IgD-negative memory B cell (primary cell): Measurements from ENCODE around the gene SH3PXD2A. TPM values are rescaled to one million over a fixed set of nuclear protein-coding genes. Genes with fewer than 3 reads are reported as not detected.
"Not testable (repeated sequence)": the region's sequence is repeated elsewhere in the genome, so short reads cannot be mapped to it uniquely, and the experiment has no call there.

Experiments
- H3K27ac Mint-ChIP-seq, 3 donors: one replicate each; pipeline ENCODE4 v1.8.0; 2020 to 2022; ENCODE audit warnings: mild to moderate bottlenecking in 3 of 3, mixed read lengths in 3 of 3, moderate library complexity in 1 of 3
- H3K27me3 Mint-ChIP-seq: one replicate; pipeline ENCODE4 v1.8.0; 2021; ENCODE audit warnings: mixed read lengths
- H3K36me3 Mint-ChIP-seq: one replicate; pipeline ENCODE4 v1.8.0; 2020; ENCODE audit warnings: mild to moderate bottlenecking, mixed read lengths
- H3K4me1 Mint-ChIP-seq, 3 donors: one replicate each; pipeline ENCODE4 v1.8.0; 2020 to 2022; ENCODE audit warnings: mixed read lengths in 3 of 3, mild to moderate bottlenecking in 1 of 3
- H3K4me3 Mint-ChIP-seq, 4 donors: one replicate each; pipeline ENCODE4 v1.8.0; 2020 to 2022; ENCODE audit warnings: mild to moderate bottlenecking in 4 of 4, mixed read lengths in 4 of 4, moderate library complexity in 3 of 4
- H3K9me3 Mint-ChIP-seq, 3 donors: one replicate each; pipeline ENCODE4 v1.8.0; 2020 to 2021; ENCODE audit warnings: mixed read lengths in 3 of 3, mild to moderate bottlenecking in 1 of 3
- polyA plus RNA-seq: library from polyadenylated mRNA; unstranded; fragments of 300-500 nt; fragmentation: Illumina TruSeq; gene quantifications from one replicate; pipeline ENCODE4 v1.2.3, GENCODE V29; 2021

The SH3PXD2A gene
- polyA plus RNA-seq, 1 donor from 2014 or later, result 1.2 TPM

DNA sequence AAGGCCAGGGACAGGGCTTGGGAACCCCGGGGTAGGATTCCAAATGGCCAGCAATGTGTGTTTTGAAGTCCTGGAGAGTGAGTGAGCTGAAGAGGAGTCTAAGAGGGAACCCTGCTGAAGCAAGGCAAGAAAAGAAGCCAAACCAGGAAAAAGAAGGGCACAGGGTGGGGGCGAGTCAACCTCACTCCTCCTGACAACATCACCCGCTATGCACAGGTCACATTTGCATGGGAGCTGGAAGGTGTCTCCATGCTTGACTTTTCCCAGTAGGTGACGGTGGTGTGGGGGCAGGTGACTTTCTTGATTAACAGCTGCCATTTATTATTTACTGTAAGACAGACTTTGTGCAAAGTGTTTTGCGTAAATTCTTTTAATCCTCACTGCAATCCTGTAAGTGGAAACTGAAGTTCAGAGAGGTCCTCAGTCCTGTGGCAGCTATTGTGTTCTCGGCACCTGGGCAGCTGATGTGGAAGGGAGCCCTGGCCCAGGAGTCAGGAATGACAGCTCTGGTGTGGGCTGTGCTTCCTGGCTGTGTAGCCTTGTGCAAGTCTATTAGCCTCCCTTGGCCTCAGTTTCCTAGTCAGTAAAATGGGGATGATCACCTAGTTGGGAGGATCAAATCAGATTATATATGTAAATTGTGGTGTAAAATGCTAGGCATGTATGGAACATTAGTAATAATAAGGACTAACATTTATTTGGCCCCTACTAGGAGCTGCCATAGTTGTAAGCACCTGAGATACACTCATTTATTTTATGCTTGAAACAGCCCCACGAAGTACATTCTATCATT lies 90.9 kb downstream of the SH3PXD2A start:
- Mint-ChIP-seq H3K4me1 (peaks cover 11 to 28% (median 12%) of the 10 kb centered on the region in 3 donors), H3K9me3 (no peaks in the 10 kb centered on the region), H3K36me3 (no peaks in the 10 kb centered on the region), H3K4me3 (peak overlapping the region in 2 of 4 donors; percentile 63 to 77), H3K27me3 (peaks cover 5% of the 10 kb centered on the region), H3K27ac (no peak overlapping the region)

DNA sequence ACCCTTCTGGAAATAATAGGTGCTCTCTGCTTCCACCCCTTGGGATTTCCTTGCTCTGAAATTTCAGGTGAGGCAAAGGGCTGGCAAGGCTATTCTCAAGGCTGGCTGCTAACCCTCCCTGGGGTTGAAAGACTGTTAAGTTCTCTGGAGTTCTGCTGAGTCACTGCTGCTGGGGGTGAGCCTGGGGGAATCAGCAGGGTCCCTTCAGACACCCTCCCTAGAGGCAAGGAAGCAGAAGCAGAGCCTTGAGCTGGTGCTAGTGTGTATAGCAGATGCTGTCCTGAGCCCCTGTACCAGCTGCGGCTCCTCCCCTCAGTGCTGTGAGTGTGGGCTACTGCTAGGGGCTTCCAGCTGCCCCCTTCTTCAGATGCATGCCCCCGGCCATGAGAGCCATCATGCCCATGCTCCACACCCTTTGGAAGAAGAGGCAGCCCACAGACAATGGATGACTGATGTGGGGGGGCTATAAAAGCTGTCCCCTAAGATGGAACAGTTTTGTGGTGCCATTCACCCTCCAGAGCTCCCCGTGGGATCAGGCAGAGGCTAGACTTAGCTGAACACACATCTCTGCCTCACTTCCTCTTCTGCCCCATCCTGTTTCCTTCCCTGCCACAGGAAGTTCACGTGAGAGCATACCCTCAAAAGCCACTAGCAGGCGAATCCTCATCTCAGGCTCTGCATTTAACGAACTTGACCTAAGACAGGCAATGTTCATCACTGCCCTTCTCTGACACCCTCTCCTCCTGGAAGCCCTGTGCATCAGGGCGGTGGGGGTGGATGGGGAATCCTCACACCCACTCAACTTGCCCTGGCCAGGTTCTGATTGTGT lies 91.8 kb downstream of the SH3PXD2A start:
- Mint-ChIP-seq H3K9me3 (no peaks in the 10 kb centered on the region), H3K4me3 (peak overlapping the region in 2 of 4 donors; percentile 63 to 77), H3K4me1 (peaks cover 7 to 22% (median 11%) of the 10 kb centered on the region in 3 donors), H3K36me3 (no peaks in the 10 kb centered on the region), H3K27me3 (peaks cover 8% of the 10 kb centered on the region), H3K27ac (no peak overlapping the region)

DNA sequence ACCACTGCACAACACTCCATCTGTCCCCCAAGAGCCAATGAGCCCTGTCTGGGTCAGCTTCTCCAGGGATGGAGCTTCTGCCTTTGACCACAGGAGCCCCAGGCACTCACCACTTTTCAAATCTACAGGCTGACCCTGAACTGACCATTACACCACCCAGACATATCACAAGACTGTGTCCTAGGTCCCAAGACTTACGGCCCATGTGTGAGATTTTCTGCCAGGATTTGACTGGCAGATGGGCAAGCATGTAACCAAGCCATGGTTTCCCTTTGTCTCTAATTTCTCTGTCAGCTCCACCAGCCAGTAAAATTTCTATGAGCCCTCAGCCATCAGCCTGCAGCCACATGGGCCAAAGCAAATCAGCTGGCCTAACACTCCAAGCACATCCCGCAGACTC lies 92.5 kb downstream of the SH3PXD2A start:
- H3K4me1 Mint-ChIP-seq, result peaks cover 7 to 22% (median 11%) of the 10 kb centered on the region in 3 donors
- H3K9me3 Mint-ChIP-seq, result no peaks in the 10 kb centered on the region
- H3K27ac Mint-ChIP-seq, result no peak overlapping the region
- H3K4me3 Mint-ChIP-seq, result no peak overlapping the region
- no peaks in the 10 kb centered on the region for H3K36me3 Mint-ChIP-seq
- H3K27me3 Mint-ChIP-seq, result peaks cover 9% of the 10 kb centered on the region

DNA sequence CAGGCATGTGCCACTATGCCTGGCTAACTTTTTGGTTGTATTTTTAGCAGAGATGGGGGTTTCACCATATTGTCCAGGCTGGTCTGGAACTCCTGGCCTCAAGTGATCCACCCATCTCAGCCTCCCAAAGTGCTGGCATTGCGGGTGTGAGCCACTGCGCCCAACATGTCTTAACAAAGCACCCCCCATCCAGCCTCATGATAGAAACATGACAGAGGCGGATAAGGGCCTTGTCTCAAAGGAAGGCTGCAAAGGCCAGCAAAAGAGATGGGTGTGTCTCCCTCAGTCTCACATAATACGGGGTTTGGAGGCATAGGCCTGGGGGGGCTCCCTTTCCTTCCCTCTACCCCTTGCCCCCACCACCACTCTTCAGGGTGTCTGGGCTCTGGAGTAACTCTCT lies 93.2 kb downstream of the SH3PXD2A start:
- H3K27ac Mint-ChIP-seq, result no peak overlapping the region
- no peak overlapping the region for H3K4me3 Mint-ChIP-seq
- peaks cover 9% of the 10 kb centered on the region for H3K27me3 Mint-ChIP-seq
- H3K36me3 Mint-ChIP-seq, result no peaks in the 10 kb centered on the region
- peaks cover 7 to 22% (median 11%) of the 10 kb centered on the region in 3 donors for H3K4me1 Mint-ChIP-seq
- no peaks in the 10 kb centered on the region for H3K9me3 Mint-ChIP-seq

DNA sequence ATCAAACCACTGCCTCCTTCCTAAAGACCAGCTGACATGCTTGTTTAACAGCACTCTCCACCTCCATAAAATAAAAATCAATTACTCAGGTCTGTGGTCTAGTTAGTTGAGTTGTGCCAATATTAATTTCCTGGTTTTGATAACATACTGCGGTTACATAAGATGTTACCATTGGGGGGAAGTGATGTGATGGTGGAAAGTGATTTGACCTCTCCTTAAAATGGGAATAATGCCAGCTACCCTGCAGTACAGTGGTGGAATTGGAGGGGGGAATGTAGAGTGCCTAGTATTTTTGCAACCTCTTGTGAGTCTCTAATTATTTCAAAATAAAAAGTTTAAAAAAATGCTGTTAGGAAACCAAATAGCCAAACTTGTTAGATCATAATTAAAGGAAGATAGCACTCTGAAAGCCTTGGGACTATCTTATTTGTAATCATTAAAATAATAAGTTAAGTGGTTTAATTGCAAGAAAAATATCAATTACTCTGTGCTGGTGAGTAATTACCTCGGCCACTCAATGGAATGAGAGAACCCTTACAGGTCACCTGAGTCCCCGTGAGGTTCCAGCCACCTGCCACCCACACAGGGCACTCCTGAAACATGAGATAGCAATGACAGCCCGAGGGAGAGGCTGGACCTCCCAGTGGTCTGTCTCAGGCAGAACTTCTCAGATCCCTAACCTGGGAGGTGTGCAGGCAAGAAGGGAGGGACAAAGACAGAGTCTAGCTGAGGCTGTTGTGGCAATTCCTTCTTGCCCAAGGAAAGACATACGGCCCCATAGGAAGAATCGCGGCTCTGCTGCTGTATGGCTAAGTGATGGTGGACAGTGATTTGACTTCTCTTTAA lies 94.1 kb downstream of the SH3PXD2A start:
- Mint-ChIP-seq H3K27me3 (peaks cover 9% of the 10 kb centered on the region), H3K36me3 (no peaks in the 10 kb centered on the region), H3K27ac (no peak overlapping the region), H3K4me1 (peaks cover 7 to 20% (median 11%) of the 10 kb centered on the region in 3 donors), H3K9me3 (no peaks in the 10 kb centered on the region), H3K4me3 (no peak overlapping the region)

DNA sequence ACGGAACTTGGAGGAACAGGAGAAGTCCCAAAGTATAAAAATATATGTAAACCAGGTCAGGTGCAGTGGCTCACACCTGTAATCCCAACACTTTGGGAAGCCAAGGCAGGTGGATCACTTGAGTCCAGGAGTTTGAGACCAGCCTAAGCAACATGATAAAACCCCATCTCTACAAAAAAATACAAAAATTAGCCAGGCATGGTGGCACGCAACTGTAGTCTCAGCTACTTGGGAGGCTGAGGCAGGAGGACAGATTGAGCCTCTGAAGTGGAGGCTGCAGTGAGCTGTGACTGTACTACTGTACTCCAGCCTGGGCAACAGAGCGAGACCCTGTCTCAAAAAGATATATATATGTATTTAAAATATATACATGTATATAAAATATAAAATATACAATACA lies 95.1 kb downstream of the SH3PXD2A start:
- not testable (repeated sequence) for H3K36me3 Mint-ChIP-seq, H3K27me3 Mint-ChIP-seq, H3K9me3 Mint-ChIP-seq, H3K27ac Mint-ChIP-seq, H3K4me3 Mint-ChIP-seq, H3K4me1 Mint-ChIP-seq

DNA sequence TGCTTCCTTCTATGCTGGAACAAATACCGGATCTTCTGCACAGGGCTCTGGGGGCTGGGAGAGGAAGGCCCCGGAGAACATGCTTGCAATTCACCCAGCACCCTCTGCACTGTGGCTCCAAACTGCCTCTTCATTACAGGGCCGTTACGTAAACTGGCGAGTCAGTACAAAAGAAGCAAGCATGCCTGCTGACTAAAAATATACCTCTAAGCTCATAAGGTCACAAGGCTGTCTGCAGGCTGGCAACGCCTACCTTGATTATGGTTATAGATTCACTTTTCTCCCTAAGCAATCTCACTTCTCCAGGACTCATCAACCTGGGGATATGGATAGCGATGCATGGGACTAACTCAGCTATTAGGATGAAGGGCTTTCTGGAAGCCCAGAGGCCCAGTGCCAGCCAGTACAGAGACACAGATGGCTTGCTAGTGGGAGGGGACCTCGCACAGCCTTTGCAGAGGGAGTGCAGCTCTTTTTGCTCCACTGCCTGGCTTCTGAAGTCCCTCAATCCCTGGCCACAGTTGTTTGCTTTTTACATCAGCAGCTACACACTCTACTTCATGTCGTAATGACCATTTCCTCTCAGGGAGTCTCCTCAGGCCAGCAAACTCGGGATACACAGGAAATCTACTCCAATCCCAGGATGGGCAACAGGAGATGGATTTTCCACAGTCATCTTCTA lies 96.1 kb downstream of the SH3PXD2A start:
- Mint-ChIP-seq H3K4me3 (no peak overlapping the region), H3K36me3 (no peaks in the 10 kb centered on the region), H3K27me3 (peaks cover 10% of the 10 kb centered on the region), H3K9me3 (no peaks in the 10 kb centered on the region), H3K27ac (no peak overlapping the region), H3K4me1 (peaks cover 7 to 8% (median 8%) of the 10 kb centered on the region in 3 donors)

DNA sequence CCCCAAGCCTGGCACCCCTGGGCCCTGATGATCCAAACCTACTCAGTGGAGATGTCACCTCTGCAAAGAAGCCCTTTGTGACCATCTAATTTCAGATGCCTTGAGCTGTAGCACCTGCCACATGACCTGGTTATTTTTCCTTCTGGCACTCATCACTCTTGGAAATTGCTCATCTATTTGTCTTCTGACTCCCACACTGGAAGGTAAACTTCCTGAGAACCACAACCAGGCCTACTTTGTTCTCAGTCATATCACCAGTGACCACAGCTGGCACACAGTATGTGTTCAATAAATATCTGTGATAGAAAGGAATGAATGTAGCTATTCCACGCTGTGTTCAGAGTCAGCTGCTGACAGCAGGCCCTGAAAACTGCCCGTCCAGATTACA lies 97.1 kb downstream of the SH3PXD2A start:
- peaks cover 0 to 2% (median 0%) of the 10 kb centered on the region in 3 donors for H3K4me1 Mint-ChIP-seq
- no peak overlapping the region for H3K4me3 Mint-ChIP-seq

DNA sequence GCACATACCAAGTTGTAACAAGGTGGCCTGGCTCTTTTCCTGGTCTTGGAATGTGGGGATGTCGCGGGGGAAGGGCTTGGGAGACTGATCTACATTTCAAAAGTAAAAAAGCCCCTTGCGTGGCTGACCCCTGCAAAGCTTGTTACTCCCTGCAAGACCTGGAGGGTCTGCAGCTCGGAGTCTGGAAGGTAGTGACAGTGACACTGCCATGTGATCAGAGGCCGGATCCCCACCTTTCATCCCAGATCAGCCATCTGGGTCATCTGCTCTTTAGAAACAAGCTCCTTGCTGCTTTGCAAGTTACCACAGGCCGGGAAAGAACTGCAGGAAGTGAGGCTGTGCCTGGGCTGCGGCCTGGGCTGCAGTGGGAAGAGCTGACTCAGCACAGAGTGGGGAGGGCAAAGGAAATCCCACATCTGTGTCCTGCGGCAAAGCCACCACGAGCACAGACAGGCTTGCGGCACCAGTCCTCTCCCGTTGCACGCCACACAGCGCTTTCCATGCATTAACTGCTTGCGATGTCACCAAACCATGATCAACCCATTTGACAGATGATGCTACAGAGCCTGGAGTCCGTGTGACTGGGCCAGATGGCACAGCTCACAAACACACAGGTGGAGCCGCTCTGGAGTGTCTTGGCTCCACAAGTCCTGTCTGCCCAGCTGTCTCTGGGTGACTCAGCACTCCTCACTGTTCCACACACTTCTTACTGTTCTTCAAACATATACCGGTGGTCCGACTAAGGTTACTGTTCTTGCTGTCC lies 97.7 kb downstream of the SH3PXD2A start:
- Mint-ChIP-seq H3K27ac (peak overlapping the region in 1 of 3 donors; percentile 49), H3K4me1 (no peaks in the 10 kb centered on the region), H3K36me3 (no peaks in the 10 kb centered on the region), H3K27me3 (peaks cover 10% of the 10 kb centered on the region), H3K9me3 (peaks cover 0 to under 1% (median 0%) of the 10 kb centered on the region in 3 donors), H3K4me3 (no peak overlapping the region)

More for the DNA sequence above, 97.1 kb downstream of the SH3PXD2A start:
- H3K27ac Mint-ChIP-seq, result peak overlapping the region in 1 of 3 donors; percentile 49
- H3K9me3 Mint-ChIP-seq, result no peaks in the 10 kb centered on the region
- H3K27me3 Mint-ChIP-seq, result peaks cover 10% of the 10 kb centered on the region
- no peaks in the 10 kb centered on the region for H3K36me3 Mint-ChIP-seq

DNA sequence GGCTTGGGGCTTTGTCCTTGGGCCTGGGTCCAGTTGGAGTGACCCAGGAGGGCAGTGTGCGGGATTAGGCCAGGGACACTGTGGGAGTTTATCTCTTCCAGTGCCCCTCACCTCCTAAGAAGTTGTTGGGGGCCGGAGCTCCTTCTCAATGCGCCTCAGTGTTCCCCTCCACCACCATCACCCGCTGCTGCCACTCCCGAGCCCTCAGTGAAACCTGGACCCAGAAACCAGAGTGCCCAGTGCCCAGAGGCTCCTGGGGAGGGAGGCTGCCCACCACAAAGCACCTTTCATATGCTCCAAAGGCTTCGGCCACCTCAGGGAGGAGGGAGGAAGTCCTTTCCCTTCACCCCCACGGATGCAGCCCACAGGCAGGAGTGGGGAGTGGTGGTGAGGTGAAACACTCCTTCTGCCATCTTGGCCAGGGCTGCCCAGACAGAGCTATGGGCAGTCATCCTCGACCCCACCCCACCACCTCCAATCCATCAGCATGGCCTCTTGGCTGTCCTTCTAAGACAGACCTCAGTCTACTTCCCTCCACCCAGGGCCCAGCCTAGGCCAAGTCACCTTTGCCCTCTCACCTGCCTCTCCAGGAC lies 99.0 kb downstream of the SH3PXD2A start:
- H3K4me3 Mint-ChIP-seq, result no peak overlapping the region
- H3K27me3 Mint-ChIP-seq, result peaks cover 10% of the 10 kb centered on the region
- no peaks in the 10 kb centered on the region for H3K4me1 Mint-ChIP-seq
- H3K9me3 Mint-ChIP-seq, result peaks cover 0 to 9% (median 6%) of the 10 kb centered on the region in 3 donors
- H3K36me3 Mint-ChIP-seq, result no peaks in the 10 kb centered on the region
- H3K27ac Mint-ChIP-seq, result no peak overlapping the region

DNA sequence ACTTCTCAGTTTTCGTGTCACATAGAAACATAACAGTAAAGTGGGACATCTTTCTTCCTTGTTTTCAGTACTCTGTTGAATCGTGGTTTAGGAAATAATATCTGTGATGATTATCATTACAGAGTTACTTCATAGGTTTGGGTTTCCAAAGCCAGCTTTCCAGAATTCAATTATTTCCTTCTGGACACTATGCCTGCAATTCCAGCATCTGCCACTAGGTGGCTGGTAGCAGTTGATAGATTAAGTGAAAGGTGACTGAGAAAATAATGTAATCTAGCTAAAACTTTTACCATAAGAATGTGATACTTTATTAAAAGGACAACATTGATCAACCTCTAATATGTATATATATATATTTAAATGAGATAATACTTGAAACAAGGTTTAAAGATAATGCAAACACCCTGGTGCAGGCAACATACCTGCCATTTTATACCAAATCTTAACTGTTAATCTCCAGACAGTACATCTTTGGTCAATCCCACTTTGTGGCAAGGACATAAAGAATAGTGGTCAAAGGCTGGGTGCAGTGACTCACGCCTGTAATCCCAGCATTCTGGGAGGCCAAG lies 102.6 kb downstream of the SH3PXD2A start:
- Mint-ChIP-seq H3K36me3 (peaks cover 2% of the 10 kb centered on the region), H3K4me1 (no peaks in the 10 kb centered on the region), H3K4me3 (no peak overlapping the region), H3K27me3 (peaks cover 12% of the 10 kb centered on the region), H3K27ac (peak overlapping the region in 1 of 3 donors; percentile 5), H3K9me3 (peaks cover 0 to 9% (median 7%) of the 10 kb centered on the region in 3 donors)

DNA sequence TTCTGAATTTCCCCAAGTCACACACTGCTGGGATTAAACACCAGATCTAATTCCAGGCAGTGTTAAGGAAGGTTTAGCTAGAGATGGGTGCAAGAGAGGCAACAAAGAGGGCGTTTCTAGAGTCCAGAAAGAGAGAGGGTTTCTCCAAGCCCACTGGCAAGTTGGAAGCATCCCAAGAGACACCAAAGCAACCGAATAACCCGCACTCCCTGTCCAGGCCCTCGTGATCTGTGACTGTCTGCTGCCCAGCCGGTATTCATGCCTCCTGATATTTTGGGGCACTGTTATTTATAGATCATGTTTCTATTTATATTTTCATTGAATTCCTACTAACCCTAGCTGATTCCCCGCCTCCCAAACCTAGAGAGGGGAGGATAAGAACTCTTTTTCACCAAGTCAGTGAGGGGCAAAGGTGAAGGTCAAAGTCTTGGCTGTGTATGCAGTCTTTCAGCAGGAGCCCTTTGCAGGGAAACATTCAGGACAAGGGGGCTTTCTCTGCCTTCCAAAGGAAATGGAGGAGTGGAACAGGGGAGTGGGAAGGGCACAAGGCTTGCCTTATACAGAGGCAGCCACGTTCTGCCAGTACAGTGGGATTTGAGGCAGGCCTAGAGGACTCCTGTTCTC lies 103.6 kb downstream of the SH3PXD2A start:
- peaks cover 13% of the 10 kb centered on the region for H3K27me3 Mint-ChIP-seq
- H3K9me3 Mint-ChIP-seq, result peaks cover 0 to 9% (median 7%) of the 10 kb centered on the region in 3 donors
- no peaks in the 10 kb centered on the region for H3K4me1 Mint-ChIP-seq
- no peak overlapping the region for H3K27ac Mint-ChIP-seq
- peak overlapping the region in 1 of 4 donors; percentile 28 for H3K4me3 Mint-ChIP-seq
- peaks cover 2% of the 10 kb centered on the region for H3K36me3 Mint-ChIP-seq

DNA sequence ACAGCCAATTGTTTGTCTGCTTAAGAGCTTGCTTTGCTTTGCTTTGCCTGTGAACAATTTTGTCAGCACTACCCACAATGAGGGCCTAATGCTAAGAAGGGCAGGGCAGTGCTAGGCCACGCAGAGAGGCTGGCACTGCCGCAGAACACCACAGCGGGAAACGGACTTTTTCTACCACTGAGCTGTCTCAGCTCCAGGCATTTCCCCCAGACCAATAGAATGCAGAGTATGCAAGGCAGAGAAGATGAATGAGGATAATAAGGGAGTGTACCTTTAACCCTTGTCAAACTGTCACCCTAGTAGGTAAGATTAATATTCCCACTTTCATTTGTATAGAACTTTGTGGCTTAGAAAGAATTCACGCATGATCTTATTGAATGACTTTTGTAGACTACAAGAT lies 104.5 kb downstream of the SH3PXD2A start:
- H3K9me3 Mint-ChIP-seq, result peaks cover 0 to 9% (median 7%) of the 10 kb centered on the region in 3 donors
- no peak overlapping the region for H3K4me3 Mint-ChIP-seq
- peaks cover 0 to 3% (median 0%) of the 10 kb centered on the region in 3 donors for H3K4me1 Mint-ChIP-seq
- H3K27ac Mint-ChIP-seq, result no peak overlapping the region
- peaks cover 2% of the 10 kb centered on the region for H3K36me3 Mint-ChIP-seq
- peaks cover 15% of the 10 kb centered on the region for H3K27me3 Mint-ChIP-seq
